ENCODE results near the gene DVL1. TPM values are rescaled to one million over a fixed set of nuclear protein-coding genes. Genes with fewer than 3 reads are reported as not detected.

DVL1 gene
- total and polyA plus RNA-seq, 9 of the 15 experiments (the other 6 are each of a cell fraction or from before 2014, with no cell fraction given): 0.62 to 135 (median 24.3) TPM

DNA sequence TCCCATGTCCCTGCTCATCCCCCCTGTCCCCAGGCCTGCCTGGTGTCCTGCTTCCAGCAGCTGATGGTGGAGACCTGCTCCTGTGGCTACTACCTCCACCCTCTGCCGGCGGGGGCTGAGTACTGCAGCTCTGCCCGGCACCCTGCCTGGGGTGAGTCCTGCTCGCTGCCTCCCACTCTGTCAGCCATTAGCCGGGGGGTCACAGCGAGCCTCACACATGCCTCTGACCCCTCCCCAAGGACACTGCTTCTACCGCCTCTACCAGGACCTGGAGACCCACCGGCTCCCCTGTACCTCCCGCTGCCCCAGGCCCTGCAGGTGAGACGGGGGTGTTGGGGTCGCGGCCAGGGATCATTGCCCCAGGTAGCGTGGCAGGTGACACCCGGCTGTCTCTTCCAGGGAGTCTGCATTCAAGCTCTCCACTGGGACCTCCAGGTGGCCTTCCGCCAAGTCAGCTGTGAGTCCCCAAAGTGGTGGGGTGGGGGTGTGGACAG, 58.9 kb downstream of the DVL1 start (continued):
- TF ChIP-seq THAP12 (CRISPR knock-in tag; IDR thresholded peaks at IDR 0.05) (no peak), STAT6 (CRISPR knock-in tag; IDR thresholded peaks at IDR 0.05) (0 out of 2 replicates have a peak, but pooled peaks have one; percentile 59), MYC (IDR thresholded peaks at IDR 0.05; ENCODE audit: low read depth, low read length) (no peak), MYC (CRISPR knock-in tag; IDR thresholded peaks at IDR 0.05; ENCODE audit: borderline replicate concordance, low read depth) (no peak), DEAF1 (CRISPR knock-in tag; IDR thresholded peaks at IDR 0.05) (0 out of 2 replicates have a peak, but pooled peaks have one; percentile 16), HNRNPUL1 (IDR thresholded peaks at IDR 0.05; ENCODE audit: low read length) (no peak), SIN3A (IDR thresholded peaks at IDR 0.05; ENCODE audit: borderline replicate concordance in 2 of 2, control insufficient read depth in 1 of 2, low read depth in 2 of 2, low read length in 2 of 2) (no peak), TCF7L2 (IDR thresholded peaks at IDR 0.05; ENCODE audit: low read depth, low read length) (no peak), HDGF (IDR thresholded peaks at IDR 0.05) (no peak), BRD9 (IDR thresholded peaks at IDR 0.05; ENCODE audit: low read depth, partially characterized antibody) (no peak), CHAMP1 (IDR thresholded peaks at IDR 0.05) (no peak), DNMT1 (IDR thresholded peaks at IDR 0.05) (no peak), ZBTB17 (CRISPR knock-in tag; IDR thresholded peaks at IDR 0.05) (no peak), RFX5 (IDR thresholded peaks at IDR 0.05; ENCODE audit: low read depth, low read length) (no peak), MIER1 (IDR thresholded peaks at IDR 0.05; ENCODE audit: low read depth) (no peak), TARDBP (IDR thresholded peaks at IDR 0.05) (no peak)
- TF ChIP-seq, protein P1, sequence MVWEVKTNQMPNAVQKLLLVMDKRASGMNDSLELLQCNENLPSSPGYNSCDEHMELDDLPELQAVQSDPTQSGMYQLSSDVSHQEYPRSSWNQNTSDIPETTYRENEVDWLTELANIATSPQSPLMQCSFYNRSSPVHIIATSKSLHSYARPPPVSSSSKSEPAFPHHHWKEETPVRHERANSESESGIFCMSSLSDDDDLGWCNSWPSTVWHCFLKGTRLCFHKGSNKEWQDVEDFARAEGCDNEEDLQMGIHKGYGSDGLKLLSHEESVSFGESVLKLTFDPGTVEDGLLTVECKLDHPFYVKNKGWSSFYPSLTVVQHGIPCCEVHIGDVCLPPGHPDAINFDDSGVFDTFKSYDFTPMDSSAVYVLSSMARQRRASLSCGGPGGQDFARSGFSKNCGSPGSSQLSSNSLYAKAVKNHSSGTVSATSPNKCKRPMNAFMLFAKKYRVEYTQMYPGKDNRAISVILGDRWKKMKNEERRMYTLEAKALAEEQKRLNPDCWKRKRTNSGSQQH (CRISPR knock-in tag; IDR thresholded peaks at IDR 0.05): no peak
- TF ChIP-seq, protein P2, sequence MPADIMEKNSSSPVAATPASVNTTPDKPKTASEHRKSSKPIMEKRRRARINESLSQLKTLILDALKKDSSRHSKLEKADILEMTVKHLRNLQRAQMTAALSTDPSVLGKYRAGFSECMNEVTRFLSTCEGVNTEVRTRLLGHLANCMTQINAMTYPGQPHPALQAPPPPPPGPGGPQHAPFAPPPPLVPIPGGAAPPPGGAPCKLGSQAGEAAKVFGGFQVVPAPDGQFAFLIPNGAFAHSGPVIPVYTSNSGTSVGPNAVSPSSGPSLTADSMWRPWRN (IDR thresholded peaks at IDR 0.05; ENCODE audit: low read depth): no peak
